Large intestine (tissue), 3 donors: ENCODE measurements around the gene GALNT17. TPM values are rescaled to one million over a fixed set of nuclear protein-coding genes. Genes with fewer than 3 reads are reported as not detected.
A peak's percentile ranks its signal among the peaks of the same experiment; 100 is the strongest.
"Not testable (repeated sequence)": the region's sequence is repeated elsewhere in the genome, so short reads cannot be mapped to it uniquely, and the experiment has no call there.

Source experiments
- DNase-seq, 2 donors: peaks; one replicate each; pipeline versions ENCODE4 v3.0.0 to v3.0.0-alpha.2; 2013
- H3K27ac ChIP-seq: one replicate; pipeline ENCODE4 v1.5.1; 2013; ENCODE audit warnings: low read length
- H3K27me3 ChIP-seq: 2 replicates; pipeline ENCODE4 v1.6.1; 2013; ENCODE audit warnings: low read length; ENCODE audit not compliant: control insufficient read depth, insufficient read depth
- H3K36me3 ChIP-seq: 2 replicates; pipeline ENCODE4 v1.6.1; 2013; ENCODE audit warnings: low read length; ENCODE audit not compliant: control insufficient read depth, insufficient read depth
- H3K4me1 ChIP-seq: one replicate; pipeline ENCODE4 v1.6.1; 2013; ENCODE audit warnings: low read length; ENCODE audit not compliant: control insufficient read depth, insufficient read depth
- H3K4me3 ChIP-seq: one replicate; pipeline ENCODE4 v1.5.1; 2013; ENCODE audit warnings: low read length
- H3K9me3 ChIP-seq: one replicate; pipeline ENCODE4 v1.6.1; 2013; ENCODE audit warnings: mild to moderate bottlenecking, low read depth, low read length, moderate library complexity; ENCODE audit not compliant: control insufficient read depth
- WGBS: methylation state at CpG from one replicate; pipeline ENCODE4 v1.1.5; 2013; ENCODE audit warnings: low lambda C conversion rate; ENCODE audit not compliant: insufficient coverage; 5-methylcytosine and 5-hydroxymethylcytosine counted together
- polyA plus RNA-seq: library from polyadenylated mRNA; unstranded; fragments of 120-200 nt; gene quantifications from one replicate; pipeline ENCODE4 v1.2.1, GENCODE V29; 2013

The GALNT17 gene
- polyA plus RNA-seq, 1 donor, result 2.7 TPM

GRCh38 chr7:71636329-71636728 is 504.4 kb downstream of the GALNT17 start:
- WGBS, result no CpG with 5 or more reads among the region's 4 CpGs
- no peak overlapping the region for H3K4me3 ChIP-seq
- H3K27ac ChIP-seq, result no peak overlapping the region
- peaks cover 16% of the 10 kb centered on the region for H3K4me1 ChIP-seq
- DNase-seq, result peak; percentile 14 to 57
- H3K36me3 ChIP-seq, result no peaks in the 10 kb centered on the region
- no peaks in the 10 kb centered on the region for H3K27me3 ChIP-seq
- no peaks in the 10 kb centered on the region for H3K9me3 ChIP-seq

- Histone ChIP-seq H3K27me3 (no peaks in the 10 kb centered on the region), H3K9me3 (no peaks in the 10 kb centered on the region), H3K4me1 (peaks cover 16% of the 10 kb centered on the region), H3K4me3 (no peak overlapping the region), H3K27ac (no peak overlapping the region), H3K36me3 (no peaks in the 10 kb centered on the region)
- no peak for DNase-seq
- 100% methylated on average over 2 of the region's 6 CpGs for whole genome bisulfite sequencing
Measured at GRCh38 chr7:71637578-71637977, 505.6 kb downstream of the GALNT17 start.

- Histone ChIP-seq H3K27ac (no peak overlapping the region), H3K27me3 (no peaks in the 10 kb centered on the region), H3K36me3 (no peaks in the 10 kb centered on the region), H3K4me3 (no peak overlapping the region), H3K9me3 (no peaks in the 10 kb centered on the region), H3K4me1 (peaks cover 14% of the 10 kb centered on the region)
- DNase-seq, result no peak
- no CpG with 5 or more reads among the region's 1 CpG for WGBS
Measured at GRCh38 chr7:71638108-71638507, 506.2 kb downstream of the GALNT17 start.

GRCh38 chr7:71639382-71640085 is 507.6 kb downstream of the GALNT17 start:
- Histone ChIP-seq H3K9me3 (no peaks in the 10 kb centered on the region), H3K27me3 (no peaks in the 10 kb centered on the region), H3K4me3 (no peak overlapping the region), H3K27ac (no peak overlapping the region), H3K36me3 (no peaks in the 10 kb centered on the region), H3K4me1 (peaks cover 5% of the 10 kb centered on the region)
- DNase-seq, result no peak
- WGBS, result 83% methylated on average over 1 of the region's 12 CpGs

- H3K4me3 ChIP-seq, H3K27me3 ChIP-seq, H3K9me3 ChIP-seq, H3K36me3 ChIP-seq, H3K27ac ChIP-seq, DNase-seq, H3K4me1 ChIP-seq: not testable (repeated sequence)
- no CpG with 5 or more reads among the region's 9 CpGs for WGBS
Measured at GRCh38 chr7:71643031-71643430, 511.1 kb downstream of the GALNT17 start.

GRCh38 chr7:71645836-71646235 is 513.9 kb downstream of the GALNT17 start:
- no peak overlapping the region for H3K27ac ChIP-seq
- no peak for DNase-seq
- H3K27me3 ChIP-seq, result no peaks in the 10 kb centered on the region
- no CpG with 5 or more reads among the region's 4 CpGs for WGBS
- H3K36me3 ChIP-seq, result no peaks in the 10 kb centered on the region
- H3K4me1 ChIP-seq, result no peaks in the 10 kb centered on the region
- H3K4me3 ChIP-seq, result no peak overlapping the region
- peaks cover 8% of the 10 kb centered on the region for H3K9me3 ChIP-seq

- peaks cover 8% of the 10 kb centered on the region for H3K9me3 ChIP-seq
- no peak for DNase-seq
- no peak overlapping the region for H3K27ac ChIP-seq
- no CpG with 5 or more reads among the region's 1 CpG for WGBS
- H3K27me3 ChIP-seq, result no peaks in the 10 kb centered on the region
- H3K4me3 ChIP-seq, result no peak overlapping the region
- H3K36me3 ChIP-seq, result no peaks in the 10 kb centered on the region
- no peaks in the 10 kb centered on the region for H3K4me1 ChIP-seq
Measured at GRCh38 chr7:71649812-71650211, 517.9 kb downstream of the GALNT17 start.

- Histone ChIP-seq H3K27ac (no peak overlapping the region), H3K27me3 (no peaks in the 10 kb centered on the region), H3K4me1 (no peaks in the 10 kb centered on the region), H3K36me3 (no peaks in the 10 kb centered on the region), H3K4me3 (no peak overlapping the region), H3K9me3 (peaks cover 8% of the 10 kb centered on the region)
- 60% methylated on average over 2 of the region's 2 CpGs for WGBS
- no peak for DNase-seq
Measured at GRCh38 chr7:71650653-71651337, 518.9 kb downstream of the GALNT17 start.

- no peaks in the 10 kb centered on the region for H3K4me1 ChIP-seq
- no peak for DNase-seq
- no peak overlapping the region for H3K4me3 ChIP-seq
- H3K36me3 ChIP-seq, result no peaks in the 10 kb centered on the region
- no peaks in the 10 kb centered on the region for H3K27me3 ChIP-seq
- peaks cover 8% of the 10 kb centered on the region for H3K9me3 ChIP-seq
- no peak overlapping the region for H3K27ac ChIP-seq
- WGBS, result no CpG with 5 or more reads among the region's 8 CpGs
Measured at GRCh38 chr7:71652510-71652909, 520.6 kb downstream of the GALNT17 start.

GRCh38 chr7:71657386-71657785 is 525.4 kb downstream of the GALNT17 start:
- Histone ChIP-seq H3K9me3 (no peaks in the 10 kb centered on the region), H3K4me3 (no peak overlapping the region), H3K27me3 (no peaks in the 10 kb centered on the region), H3K4me1 (no peaks in the 10 kb centered on the region), H3K27ac (no peak overlapping the region), H3K36me3 (no peaks in the 10 kb centered on the region)
- DNase-seq, result no peak
- WGBS, result no CpG with 5 or more reads among the region's 1 CpG

- Histone ChIP-seq H3K36me3 (no peaks in the 10 kb centered on the region), H3K9me3 (no peaks in the 10 kb centered on the region), H3K27ac (no peak overlapping the region), H3K27me3 (no peaks in the 10 kb centered on the region), H3K4me1 (no peaks in the 10 kb centered on the region), H3K4me3 (no peak overlapping the region)
- WGBS, result no CpG with 5 or more reads among the region's 2 CpGs
- no peak for DNase-seq
Measured at GRCh38 chr7:71659622-71660021, 527.7 kb downstream of the GALNT17 start.
